Psoas muscle (tissue), 8 donors: ENCODE measurements around the gene LMF1. TPM values are rescaled to one million over a fixed set of nuclear protein-coding genes. Genes with fewer than 3 reads are reported as not detected.

ENCODE experiments used
- ATAC-seq, 4 donors: fragments of 200-7000 bp; cut with Tn5 transposase; one replicate each; pipeline ENCODE4 v1.9.1; 2020; ENCODE audit warnings: moderate library complexity in 3 of 4, mild to moderate bottlenecking in 2 of 4
- DNase-seq, 2 donors: peaks; one replicate each; pipeline ENCODE4 v3.0.0-alpha.2; 2020
- H3K27ac ChIP-seq: fragments of 200-600 bp; one replicate; pipeline ENCODE4 v1.8.0; 2022
- H3K27me3 ChIP-seq, 3 donors: fragments of 200-600 bp in 1 of 3; one replicate each; pipeline versions ENCODE4 v1.6.1 to v1.8.0; 2013 to 2022; ENCODE audit warnings: low read length in 2 of 3, mild to moderate bottlenecking in 2 of 3, moderate library complexity in 1 of 3; ENCODE audit not compliant: insufficient read depth in 3 of 3
- H3K36me3 ChIP-seq, 2 donors: fragments of 200-600 bp in 1 of 2; one replicate each; pipeline versions ENCODE4 v1.6.1 to v1.8.0; 2013 to 2022; ENCODE audit warnings: low read depth in 1 of 2, mild to moderate bottlenecking in 1 of 2, moderate library complexity in 1 of 2; ENCODE audit not compliant: insufficient read depth in 1 of 2
- H3K4me1 ChIP-seq: fragments of 200-600 bp; one replicate; pipeline ENCODE4 v1.8.0; 2022
- H3K4me3 ChIP-seq: fragments of 200-600 bp; one replicate; pipeline ENCODE4 v1.8.0; 2022; ENCODE audit warnings: mild to moderate bottlenecking
- H3K9me3 ChIP-seq: fragments of 200-600 bp; one replicate; pipeline ENCODE4 v1.8.0; 2022
- WGBS, 3 donors: extraction: QIAGEN DNeasy Blood & Tissue Kit; methylation state at CpG; one replicate each; pipeline versions ENCODE4 v1.1.6 to v1.1.7; 2013; 5-methylcytosine and 5-hydroxymethylcytosine counted together
- intact Hi-C, 2 donors: fragments of 100-400 bp; cut with DNase I; formaldehyde crosslinking; loops; one replicate each; pipeline versions ENCODE4 v1.11.0 to v1.14.2; 2022
- polyA plus RNA-seq, 3 donors: library from polyadenylated mRNA; stranded (reverse); fragments of 200-250 nt; gene quantifications; one replicate each; pipeline ENCODE4 v1.2.3, GENCODE V29; 2013
- total RNA-seq, 4 donors: library from RNA; stranded (reverse); fragmentation: NEBNext Ultra II Directional in 2 of 4; extraction: Animal tissue kit (Norgen Biotek cat#: 25700) in 2 of 4; gene quantifications; one replicate each; pipeline versions ENCODE4 v1.2.1 to v1.2.4, GENCODE V29; 2021 to 2023
- TF ChIP-seq, protein P1 (sequence below): fragments of 200-600 bp; IDR thresholded peaks from one replicate; pipeline ENCODE4 v1.8.0; 2022; ENCODE audit warnings: antibody characterized with exemption
- donor health status: healthy with polysubstance abuse.
- donor health status: DM: no; HTN: no; CAD: no; lungs with moderate emphysema.
- donor health status: Bipolar disorder and iron deficiency.
- donor health status: healthy.
- donor health status: DM: yes; HTN: yes; CAD: no.
- donor health status: DM: no; HTN: no; CAD: no.
- donor health status: DM: no; HTN: no; CAD: no.
- donor health status: DM: yes; HTN: yes; CAD: no.

The LMF1 gene
- total and polyA plus RNA-seq, 7 donors = 1.9 to 9.0 (median 4.0) TPM

DNA sequence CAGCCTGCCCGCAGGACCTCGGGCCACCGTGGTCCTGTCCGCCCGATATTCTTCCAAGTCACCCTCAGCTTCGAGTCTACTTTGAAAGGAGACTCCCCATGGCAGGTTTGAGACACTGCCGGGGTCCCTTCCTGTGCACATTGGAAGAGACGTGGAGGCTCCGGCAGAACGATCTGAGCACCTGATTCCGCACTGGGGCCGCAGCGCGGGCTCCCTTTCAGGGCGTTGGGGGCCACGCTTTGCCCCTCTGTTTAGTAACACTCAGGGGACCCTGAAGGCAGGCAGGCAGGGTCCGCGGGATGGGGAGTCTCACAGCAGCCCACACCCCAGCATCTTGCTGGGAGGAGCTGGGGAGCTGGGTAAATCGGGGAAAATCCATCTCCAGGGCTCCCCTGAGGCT is 41.4 kb upstream of the LMF1 start:
- DNase-seq = no peak
- Histone ChIP-seq H3K9me3 (no peaks in the 10 kb centered on the region), H3K4me1 (no peaks in the 10 kb centered on the region), H3K27ac (no peak overlapping the region), H3K4me3 (no peak overlapping the region), H3K36me3 (no peaks in the 10 kb centered on the region), H3K27me3 (peaks cover 0 to 49% (median 32%) of the 10 kb centered on the region in 3 donors)
- 87 to 89% (median 88%) methylated on average over 19 of the region's 19 CpGs for WGBS, 3 donors
- ATAC-seq = no peak
- TF ChIP-seq, protein P1, sequence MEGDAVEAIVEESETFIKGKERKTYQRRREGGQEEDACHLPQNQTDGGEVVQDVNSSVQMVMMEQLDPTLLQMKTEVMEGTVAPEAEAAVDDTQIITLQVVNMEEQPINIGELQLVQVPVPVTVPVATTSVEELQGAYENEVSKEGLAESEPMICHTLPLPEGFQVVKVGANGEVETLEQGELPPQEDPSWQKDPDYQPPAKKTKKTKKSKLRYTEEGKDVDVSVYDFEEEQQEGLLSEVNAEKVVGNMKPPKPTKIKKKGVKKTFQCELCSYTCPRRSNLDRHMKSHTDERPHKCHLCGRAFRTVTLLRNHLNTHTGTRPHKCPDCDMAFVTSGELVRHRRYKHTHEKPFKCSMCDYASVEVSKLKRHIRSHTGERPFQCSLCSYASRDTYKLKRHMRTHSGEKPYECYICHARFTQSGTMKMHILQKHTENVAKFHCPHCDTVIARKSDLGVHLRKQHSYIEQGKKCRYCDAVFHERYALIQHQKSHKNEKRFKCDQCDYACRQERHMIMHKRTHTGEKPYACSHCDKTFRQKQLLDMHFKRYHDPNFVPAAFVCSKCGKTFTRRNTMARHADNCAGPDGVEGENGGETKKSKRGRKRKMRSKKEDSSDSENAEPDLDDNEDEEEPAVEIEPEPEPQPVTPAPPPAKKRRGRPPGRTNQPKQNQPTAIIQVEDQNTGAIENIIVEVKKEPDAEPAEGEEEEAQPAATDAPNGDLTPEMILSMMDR = no peak
- intact Hi-C loops = no loop called here

DNA sequence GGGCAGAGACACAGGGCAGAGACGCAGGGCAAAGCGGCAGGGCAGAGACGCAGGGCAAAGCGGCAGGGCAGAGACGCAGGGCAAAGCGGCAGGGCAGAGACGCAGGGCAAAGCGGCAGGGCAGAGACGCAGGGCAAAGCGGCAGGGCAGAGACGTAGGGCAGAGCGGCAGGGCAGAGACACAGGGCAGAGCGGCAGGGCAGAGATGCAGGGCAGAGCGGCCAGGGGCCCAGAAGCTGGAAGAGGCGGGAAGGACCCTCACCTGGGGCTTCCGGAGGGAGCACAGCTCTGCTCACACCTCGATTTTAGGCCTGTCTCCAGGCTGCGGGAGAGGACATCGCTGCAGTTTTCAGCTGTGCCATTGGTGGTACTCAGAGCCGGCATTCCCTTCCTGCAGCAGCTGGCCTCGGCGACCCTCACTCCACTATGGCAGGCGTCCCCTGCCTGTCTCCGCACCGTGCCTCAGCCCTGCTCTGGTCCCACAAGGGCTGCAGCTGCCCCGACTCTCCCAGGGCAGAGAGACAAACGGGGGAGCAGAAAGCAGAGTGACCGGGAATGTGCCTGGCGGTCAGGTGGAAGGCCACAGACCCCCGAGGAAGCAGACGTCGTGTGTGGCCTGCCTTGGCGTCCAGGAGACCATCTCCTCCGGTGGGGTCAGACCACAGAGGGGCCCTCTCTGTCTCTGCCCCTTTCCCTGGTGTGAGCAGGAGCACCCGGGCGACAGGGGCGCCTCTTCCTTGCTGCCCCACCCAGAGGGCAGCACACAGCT is 40.7 kb upstream of the LMF1 start:
- TF ChIP-seq, protein P1 = no peak
- peaks cover 0 to 50% (median 31%) of the 10 kb centered on the region in 3 donors for H3K27me3 ChIP-seq
- intact Hi-C loops = no loop called here
- no peaks in the 10 kb centered on the region for H3K9me3 ChIP-seq
- no peak overlapping the region for H3K27ac ChIP-seq
- no peaks in the 10 kb centered on the region for H3K36me3 ChIP-seq
- no peak overlapping the region for H3K4me3 ChIP-seq
- no peak for ATAC-seq
- 80 to 83% (median 81%) methylated on average over 30 to 37 of the region's 37 CpGs for WGBS, 3 donors
- no peak for DNase-seq
- H3K4me1 ChIP-seq = no peaks in the 10 kb centered on the region

DNA sequence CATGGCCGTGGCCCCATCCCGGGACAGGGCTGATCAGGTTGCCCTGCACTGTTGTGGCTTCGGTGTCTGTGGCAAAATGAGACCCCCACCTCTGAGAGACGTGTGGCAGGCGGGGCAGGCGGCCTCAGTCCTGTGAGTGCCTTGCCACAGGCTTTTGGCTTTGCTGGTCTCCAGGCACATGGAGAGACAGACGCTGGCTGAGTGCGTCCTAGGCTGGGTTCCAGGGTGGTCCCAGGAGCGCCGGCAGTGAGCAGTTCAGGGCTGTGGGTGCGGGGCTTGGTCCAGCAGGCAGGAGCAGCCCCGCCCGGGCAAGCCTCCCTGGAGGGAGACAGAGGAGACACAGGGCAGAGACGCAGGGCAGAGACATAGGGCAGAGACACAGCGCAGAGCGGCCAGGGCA is 40.0 kb upstream of the LMF1 start:
- Histone ChIP-seq H3K27me3 (peaks cover 0 to 47% (median 28%) of the 10 kb centered on the region in 3 donors), H3K4me3 (no peak overlapping the region), H3K9me3 (no peaks in the 10 kb centered on the region), H3K4me1 (no peaks in the 10 kb centered on the region), H3K36me3 (no peaks in the 10 kb centered on the region), H3K27ac (no peak overlapping the region)
- 49 to 65% (median 64%) methylated on average over 14 to 16 of the region's 16 CpGs for WGBS, 3 donors
- DNase-seq (no peak), ATAC-seq (no peak)
- TF ChIP-seq, protein P1 = no peak
- intact Hi-C loops = no loop called here

DNA sequence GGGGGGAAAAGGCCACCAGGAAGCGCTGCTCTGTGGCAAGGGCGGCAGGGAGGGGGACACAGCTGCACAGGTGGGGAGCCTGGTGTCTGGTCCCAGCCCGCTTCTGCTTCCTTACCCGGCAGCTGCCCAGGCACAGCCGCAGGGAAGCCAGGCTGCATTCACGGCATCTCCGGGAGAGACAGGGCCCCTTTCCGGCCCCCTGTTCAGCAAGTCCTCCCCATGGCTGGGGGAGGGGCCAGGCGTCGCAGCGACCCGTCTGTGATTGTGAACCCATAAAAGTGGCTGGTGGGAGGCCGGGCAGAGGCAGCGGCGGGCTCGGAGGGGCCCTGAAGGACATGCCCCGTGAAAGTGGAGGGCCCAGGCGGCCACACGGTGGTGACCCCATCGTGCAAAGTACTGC is 39.5 kb upstream of the LMF1 start:
- no peak for DNase-seq
- WGBS, 3 donors = 35 to 50% (median 43%) methylated on average over 18 to 20 of the region's 20 CpGs

More for the DNA sequence above, 39.5 kb upstream of the LMF1 start:
- no peak for ATAC-seq
- Histone ChIP-seq H3K4me3 (no peak overlapping the region), H3K27ac (no peak overlapping the region), H3K4me1 (no peaks in the 10 kb centered on the region), H3K36me3 (no peaks in the 10 kb centered on the region), H3K9me3 (no peaks in the 10 kb centered on the region), H3K27me3 (peaks cover 0 to 47% (median 28%) of the 10 kb centered on the region in 3 donors)
- TF ChIP-seq, protein P1 = no peak
- intact Hi-C loops = no loop called here
